ENCODE data around the gene PDGFRB. TPM values are rescaled to one million over a fixed set of nuclear protein-coding genes. Genes with fewer than 3 reads are reported as not detected.

PDGFRB gene
- total RNA-seq, 1 donor from 2014 or later: 1.0 TPM

GRCh38 chr5:150156027-150156368, 353 bp upstream of the PDGFRB start:
- H3K27me3 Mint-ChIP-seq (ENCODE audit: insufficient read depth): peaks cover 16% of the 10 kb centered on the region
- no peak for DNase-seq (ENCODE audit: low spot score)
- H3K4me1 Mint-ChIP-seq (ENCODE audit: low read depth): peaks cover 23% of the 10 kb centered on the region
- H3K27ac Mint-ChIP-seq: peak overlapping the region; percentile 37
- no peaks in the 10 kb centered on the region for H3K9me3 Mint-ChIP-seq
- H3K4me3 Mint-ChIP-seq: peak overlapping the region; percentile 77
- no peaks in the 10 kb centered on the region for H3K36me3 Mint-ChIP-seq (ENCODE audit: low read depth)
- intact Hi-C loops (cut with micrococcal nuclease): no loop called here

DNA sequence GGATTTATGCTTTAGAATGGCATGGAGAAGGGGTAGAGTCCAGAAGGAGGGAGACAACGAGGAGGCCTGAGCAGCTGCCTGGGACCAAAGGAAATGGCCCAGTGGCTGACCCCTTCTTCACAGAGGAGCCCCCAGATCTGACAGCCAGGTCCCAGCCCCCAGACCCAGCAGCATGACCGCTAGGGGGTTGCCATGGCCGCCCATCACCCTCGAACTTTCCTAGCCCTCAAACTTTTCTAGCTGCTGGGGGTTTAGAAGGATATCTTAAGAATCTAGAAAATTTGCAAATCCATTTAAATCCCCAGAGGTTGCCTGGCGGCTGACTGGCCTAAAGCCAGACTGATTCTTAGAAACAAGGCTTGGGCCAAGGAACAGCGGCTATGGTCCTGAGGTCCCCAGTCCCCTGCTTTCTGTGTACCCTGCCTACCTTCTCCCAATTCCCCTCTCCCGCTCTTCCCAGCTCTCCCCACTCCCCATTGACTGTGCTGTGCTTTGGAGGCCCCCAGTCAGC, 972 bp downstream of the PDGFRB start:
- Mint-ChIP-seq H3K4me1 (ENCODE audit: low read depth) (peaks cover 36% of the 10 kb centered on the region), H3K27me3 (ENCODE audit: insufficient read depth) (peaks cover 16% of the 10 kb centered on the region), H3K4me3 (peak overlapping the region; percentile 77), H3K9me3 (no peaks in the 10 kb centered on the region), H3K27ac (no peak overlapping the region), H3K36me3 (ENCODE audit: low read depth) (no peaks in the 10 kb centered on the region)
- intact Hi-C loops (cut with micrococcal nuclease): no loop called here
- DNase-seq (ENCODE audit: low spot score): no peak

DNA sequence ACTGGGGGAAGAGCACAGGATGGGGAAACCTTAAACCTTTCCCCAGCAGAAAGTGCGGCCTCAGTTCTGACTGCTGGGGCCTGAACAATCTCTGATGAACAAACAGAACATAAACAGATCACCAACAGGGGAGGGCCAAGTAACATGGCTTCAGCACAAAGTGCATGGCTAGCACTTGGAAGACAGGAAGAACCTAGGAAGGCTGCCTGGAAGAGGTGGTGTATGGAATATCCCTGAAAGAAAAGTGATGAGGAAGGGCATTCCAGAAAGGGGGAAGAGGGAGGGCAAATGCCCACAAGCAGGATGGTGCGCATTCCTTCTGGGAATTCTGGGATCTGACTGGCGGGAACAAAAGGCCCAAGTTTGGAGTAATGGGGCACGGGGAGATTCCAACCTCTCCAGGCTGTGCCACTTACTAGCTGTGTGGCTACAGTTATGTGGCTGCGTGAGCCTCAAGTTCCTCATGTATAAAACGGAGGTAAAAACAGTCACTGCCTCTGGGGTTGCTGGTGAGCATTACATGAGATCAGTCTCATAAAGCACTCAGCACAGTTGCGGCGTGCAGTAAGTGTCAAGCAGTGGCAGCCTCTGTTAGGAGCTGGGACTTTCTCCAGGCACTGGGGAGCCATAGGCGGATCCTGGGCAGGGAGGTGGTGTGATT, 1.6 kb downstream of the PDGFRB start:
- no peaks in the 10 kb centered on the region for H3K36me3 Mint-ChIP-seq (ENCODE audit: low read depth)
- peak overlapping the region; percentile 77 for H3K4me3 Mint-ChIP-seq
- H3K9me3 Mint-ChIP-seq: no peaks in the 10 kb centered on the region
- no peak overlapping the region for H3K27ac Mint-ChIP-seq
- intact Hi-C loops (cut with micrococcal nuclease): no loop called here
- DNase-seq (ENCODE audit: low spot score): no peak
- peaks cover 42% of the 10 kb centered on the region for H3K4me1 Mint-ChIP-seq (ENCODE audit: low read depth)
- peaks cover 16% of the 10 kb centered on the region for H3K27me3 Mint-ChIP-seq (ENCODE audit: insufficient read depth)

DNA sequence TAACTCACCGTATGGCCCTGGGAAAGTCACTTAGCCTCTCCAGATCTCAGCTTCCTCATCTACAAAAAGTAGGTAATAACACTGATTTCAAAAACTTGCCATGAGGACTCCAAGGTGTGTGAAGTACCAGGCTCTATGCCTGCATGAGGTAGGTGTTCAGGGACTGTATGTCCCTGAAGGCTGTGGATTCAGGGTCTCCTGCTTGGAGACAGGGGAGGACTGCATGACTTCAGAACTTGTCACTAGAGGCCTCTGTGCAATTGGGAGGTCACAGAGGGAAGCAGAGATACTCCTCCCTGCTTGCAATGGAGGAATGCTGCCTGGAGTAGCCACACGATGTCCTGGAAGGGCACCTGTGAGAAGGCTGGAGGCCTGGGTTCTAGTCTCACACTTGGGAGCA, 2.2 kb downstream of the PDGFRB start:
- H3K9me3 Mint-ChIP-seq: no peaks in the 10 kb centered on the region
- no peak overlapping the region for H3K4me3 Mint-ChIP-seq

DNA sequence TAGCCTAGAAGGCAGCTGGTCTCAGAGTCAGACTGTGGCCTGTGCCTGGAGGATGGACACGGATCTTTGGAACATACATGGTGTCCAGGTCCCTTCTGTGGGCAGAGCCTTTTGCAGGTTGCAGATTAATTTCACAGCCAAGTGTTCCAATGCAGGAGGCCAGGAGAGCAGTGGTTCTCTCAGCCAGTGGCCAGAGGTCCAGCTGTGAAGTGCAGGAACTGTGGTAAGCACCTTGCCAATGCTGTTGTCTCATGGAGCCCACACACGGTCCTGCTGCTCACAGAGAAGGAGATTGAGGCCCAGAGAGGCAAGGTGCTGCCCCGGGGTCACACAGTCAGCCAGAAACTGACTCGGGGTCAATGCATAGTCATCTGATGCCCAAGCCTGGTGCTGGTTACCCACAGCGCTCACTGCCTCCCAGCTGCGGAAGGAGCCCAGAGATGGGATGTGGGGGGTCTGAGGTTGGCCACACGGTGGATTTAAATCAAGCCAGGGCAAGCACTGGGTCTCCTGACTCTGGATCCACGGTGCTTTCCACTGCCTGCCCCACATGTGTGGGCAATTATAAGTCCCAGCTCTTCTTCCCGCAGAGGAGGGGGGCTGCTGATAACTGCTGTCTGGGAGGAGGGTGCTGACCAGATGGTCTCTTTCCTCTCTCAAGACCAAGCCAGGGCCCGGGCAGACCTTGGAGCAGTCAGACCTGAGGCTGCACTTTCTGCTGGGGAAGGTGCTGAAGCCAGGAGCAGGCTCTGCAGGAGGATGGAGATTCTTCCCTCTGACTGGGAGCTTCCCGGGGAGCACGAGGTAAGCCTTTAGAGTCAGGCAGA, 2.8 kb downstream of the PDGFRB start:
- no peak overlapping the region for H3K27ac Mint-ChIP-seq
- no peaks in the 10 kb centered on the region for H3K36me3 Mint-ChIP-seq (ENCODE audit: low read depth)
- intact Hi-C loops (cut with micrococcal nuclease): no loop called here
- peaks cover 16% of the 10 kb centered on the region for H3K27me3 Mint-ChIP-seq (ENCODE audit: insufficient read depth)
- no peak overlapping the region for H3K4me3 Mint-ChIP-seq
- DNase-seq (ENCODE audit: low spot score): no peak
- H3K4me1 Mint-ChIP-seq (ENCODE audit: low read depth): peaks cover 52% of the 10 kb centered on the region
- no peaks in the 10 kb centered on the region for H3K9me3 Mint-ChIP-seq

More for the DNA sequence above, 2.2 kb downstream of the PDGFRB start:
- Mint-ChIP-seq H3K4me1 (ENCODE audit: low read depth) (peaks cover 48% of the 10 kb centered on the region), H3K27me3 (ENCODE audit: insufficient read depth) (peaks cover 16% of the 10 kb centered on the region), H3K27ac (no peak overlapping the region), H3K36me3 (ENCODE audit: low read depth) (no peaks in the 10 kb centered on the region)
- intact Hi-C loops (cut with micrococcal nuclease): no loop called here
- no peak for DNase-seq (ENCODE audit: low spot score)

GRCh38 chr5:150149618-150150017, 6.0 kb downstream of the PDGFRB start:
- DNase-seq (ENCODE audit: low spot score): peak; percentile 26

GRCh38 chr5:150148117-150148927, 7.3 kb downstream of the PDGFRB start:
- peaks cover 42% of the 10 kb centered on the region for H3K4me1 Mint-ChIP-seq (ENCODE audit: low read depth)
- no peaks in the 10 kb centered on the region for H3K36me3 Mint-ChIP-seq (ENCODE audit: low read depth)
- H3K9me3 Mint-ChIP-seq: no peaks in the 10 kb centered on the region
- no peak for DNase-seq (ENCODE audit: low spot score)
- H3K27ac Mint-ChIP-seq: no peak overlapping the region
- H3K4me3 Mint-ChIP-seq: no peak overlapping the region
- H3K27me3 Mint-ChIP-seq (ENCODE audit: insufficient read depth): no peaks in the 10 kb centered on the region
- intact Hi-C loops (cut with micrococcal nuclease): no loop called here

More at GRCh38 chr5:150149618-150150017, 6.0 kb downstream of the PDGFRB start:
- Mint-ChIP-seq H3K9me3 (no peaks in the 10 kb centered on the region), H3K4me3 (peak overlapping the region; percentile 8), H3K4me1 (ENCODE audit: low read depth) (peaks cover 51% of the 10 kb centered on the region), H3K36me3 (ENCODE audit: low read depth) (no peaks in the 10 kb centered on the region), H3K27me3 (ENCODE audit: insufficient read depth) (no peaks in the 10 kb centered on the region), H3K27ac (peak overlapping the region; percentile 82)
- intact Hi-C loops (cut with micrococcal nuclease): no loop called here

GRCh38 chr5:150147670-150148069, 8.0 kb downstream of the PDGFRB start:
- intact Hi-C loops (cut with micrococcal nuclease): no loop called here
- no peak for DNase-seq (ENCODE audit: low spot score)
- peaks cover 48% of the 10 kb centered on the region for H3K4me1 Mint-ChIP-seq (ENCODE audit: low read depth)
- H3K9me3 Mint-ChIP-seq: no peaks in the 10 kb centered on the region
- no peak overlapping the region for H3K27ac Mint-ChIP-seq
- no peak overlapping the region for H3K4me3 Mint-ChIP-seq
- no peaks in the 10 kb centered on the region for H3K27me3 Mint-ChIP-seq (ENCODE audit: insufficient read depth)
- no peaks in the 10 kb centered on the region for H3K36me3 Mint-ChIP-seq (ENCODE audit: low read depth)

DNA sequence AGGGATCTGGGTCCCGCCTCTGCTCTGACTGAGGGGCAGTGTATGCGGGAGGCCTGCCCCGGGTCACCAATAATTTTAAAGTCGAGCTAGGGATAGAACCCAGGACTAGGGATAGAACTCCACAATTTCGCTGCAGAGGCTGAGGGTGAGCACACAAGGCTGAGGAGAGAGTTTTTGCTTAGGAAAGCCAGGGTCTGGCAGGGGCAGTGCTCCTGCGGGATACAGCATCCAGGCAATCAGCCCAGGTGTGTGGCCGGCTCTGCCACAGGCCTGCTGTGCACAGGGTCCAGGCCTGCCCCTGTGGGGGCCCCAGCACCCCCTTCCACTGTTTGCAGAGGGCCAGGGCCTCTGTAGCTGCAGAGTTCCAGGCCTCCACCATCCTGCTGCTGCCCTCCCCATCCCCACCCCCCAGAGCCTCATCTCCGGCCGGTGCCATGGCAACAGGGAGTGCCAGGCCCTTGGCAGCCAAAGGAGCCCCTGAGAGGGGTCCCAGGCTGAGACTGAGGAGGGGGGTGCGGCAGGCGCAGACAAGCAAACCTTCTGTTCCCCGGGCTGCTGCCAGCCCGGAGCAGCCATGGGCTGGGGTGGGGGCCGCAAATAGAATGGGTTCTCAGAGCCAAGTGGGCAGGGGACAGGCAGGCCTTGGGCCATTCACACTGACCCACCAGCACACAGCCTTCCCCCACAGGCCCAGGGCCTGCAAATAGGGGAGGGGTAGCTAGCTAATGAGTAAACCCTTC, 8.6 kb downstream of the PDGFRB start:
- H3K36me3 Mint-ChIP-seq (ENCODE audit: low read depth): no peaks in the 10 kb centered on the region
- H3K4me1 Mint-ChIP-seq (ENCODE audit: low read depth): peaks cover 48% of the 10 kb centered on the region
- DNase-seq (ENCODE audit: low spot score): no peak
- H3K27ac Mint-ChIP-seq: no peak overlapping the region
- H3K9me3 Mint-ChIP-seq: no peaks in the 10 kb centered on the region
- H3K27me3 Mint-ChIP-seq (ENCODE audit: insufficient read depth): no peaks in the 10 kb centered on the region
- no peak overlapping the region for H3K4me3 Mint-ChIP-seq
- intact Hi-C loops (cut with micrococcal nuclease): no loop called here

- no peak overlapping the region for H3K27ac Mint-ChIP-seq
- no peak overlapping the region for H3K4me3 Mint-ChIP-seq
- no peaks in the 10 kb centered on the region for H3K36me3 Mint-ChIP-seq (ENCODE audit: low read depth)
- no peaks in the 10 kb centered on the region for H3K27me3 Mint-ChIP-seq (ENCODE audit: insufficient read depth)
- H3K9me3 Mint-ChIP-seq: no peaks in the 10 kb centered on the region
- H3K4me1 Mint-ChIP-seq (ENCODE audit: low read depth): peaks cover 48% of the 10 kb centered on the region
- intact Hi-C loops (cut with micrococcal nuclease): no loop called here
- DNase-seq (ENCODE audit: low spot score): no peak
These were observed 9.4 kb downstream of the PDGFRB start for GRCh38 chr5:150146235-150146634.

GRCh38 chr5:150144879-150145278, 10.8 kb downstream of the PDGFRB start:
- Mint-ChIP-seq H3K4me3 (no peak overlapping the region), H3K4me1 (ENCODE audit: low read depth) (peaks cover 35% of the 10 kb centered on the region), H3K36me3 (ENCODE audit: low read depth) (no peaks in the 10 kb centered on the region), H3K27me3 (ENCODE audit: insufficient read depth) (peaks cover 3% of the 10 kb centered on the region), H3K9me3 (no peaks in the 10 kb centered on the region), H3K27ac (peak overlapping the region; percentile 57)
- no peak for DNase-seq (ENCODE audit: low spot score)
- intact Hi-C loops (cut with micrococcal nuclease): no loop called here

DNA sequence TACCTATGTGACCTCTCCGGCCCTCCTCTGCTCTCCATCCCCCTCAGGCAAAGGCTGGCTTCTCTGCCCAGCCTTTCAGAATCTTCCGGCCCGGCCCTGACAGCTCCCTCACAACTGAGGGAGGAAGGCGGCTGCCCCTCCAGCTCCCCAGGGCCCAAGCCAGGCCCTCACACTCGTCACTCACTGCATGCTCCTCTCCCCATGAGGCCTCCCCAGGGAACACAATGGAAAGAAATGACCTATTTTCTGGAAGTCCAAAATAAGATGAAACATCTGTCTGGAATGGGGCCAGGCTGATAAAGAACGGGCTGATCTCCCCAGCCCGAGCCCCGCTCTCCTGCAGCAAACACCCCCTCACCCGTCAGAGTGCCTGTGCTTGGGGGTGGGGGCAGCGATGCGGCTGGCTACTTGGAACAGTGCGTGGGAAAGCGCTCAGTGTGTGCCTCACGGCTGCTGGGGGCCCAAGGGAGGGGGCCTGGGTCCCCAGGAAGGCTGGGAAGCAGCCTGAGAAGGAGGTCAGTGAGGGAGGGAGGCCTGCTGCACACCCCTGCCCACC, 11.3 kb downstream of the PDGFRB start:
- intact Hi-C loops (cut with micrococcal nuclease): no loop called here
- no peaks in the 10 kb centered on the region for H3K36me3 Mint-ChIP-seq (ENCODE audit: low read depth)
- H3K27ac Mint-ChIP-seq: no peak overlapping the region
- peaks cover 30% of the 10 kb centered on the region for H3K4me1 Mint-ChIP-seq (ENCODE audit: low read depth)
- peaks cover 3% of the 10 kb centered on the region for H3K27me3 Mint-ChIP-seq (ENCODE audit: insufficient read depth)
- no peaks in the 10 kb centered on the region for H3K9me3 Mint-ChIP-seq
- H3K4me3 Mint-ChIP-seq: no peak overlapping the region
- DNase-seq (ENCODE audit: low spot score): no peak

Data from activated T-helper 1 cell treated with anti-CD3 and anti-CD28 coated beads, Interleukin-12 subunit alpha, Interleukin-12 subunit beta, Interleukin-2, Interleukin-4 antibody, amounts not matched to agents 30 ng/mL and 10 ng/mL and 1 ng/mL, durations not matched to agents 14 hours and 24 hours and 36 hours (primary cell).